SU-DHL-6 (cell line): Measurements from ENCODE around the gene CHSY3.

Experiments
- CTCF ChIP-seq: fragments of 200-600 bp; sonication (generic); IDR thresholded peaks from one replicate; pipeline ENCODE4 v1.5.1; 2017; ENCODE audit warnings: antibody characterized with exemption, mild to moderate bottlenecking, low read length, moderate library complexity; ENCODE audit not compliant: insufficient read depth, poor library complexity, severe bottlenecking
- EZH2phosphoT487 ChIP-seq: fragments of 200-600 bp; sonication (generic), shearing (Covaris generic); conservative IDR thresholded peaks from 2 replicates; pipeline ENCODE4 v1.6.1; 2018; ENCODE audit warnings: mild to moderate bottlenecking, antibody characterized with exemption, low read length, moderate library complexity, mixed read lengths

GRCh38 chr5:130198927-130199326 lies 294.7 kb downstream of the CHSY3 start:
- TF ChIP-seq CTCF: no peak
- TF ChIP-seq EZH2phosphoT487: no peak
